DMS53 treated with DMSO at 0.1 percent for 48 hours (cell line): ENCODE results near the gene VIL1.

ENCODE experiments used
- DNase-seq: peaks from one replicate; lab custom pipeline; 2025; ENCODE audit not compliant: unreplicated experiment; lab: John Stamatoyannopoulos, UW

Gene VIL1

GRCh38 chr2:218482651-218483050 lies 63.7 kb downstream of the VIL1 start:
- DNase-seq: no peak

- no peak for DNase-seq
Observed at GRCh38 chr2:218485986-218486667, 67.2 kb downstream of the VIL1 start.

DNA sequence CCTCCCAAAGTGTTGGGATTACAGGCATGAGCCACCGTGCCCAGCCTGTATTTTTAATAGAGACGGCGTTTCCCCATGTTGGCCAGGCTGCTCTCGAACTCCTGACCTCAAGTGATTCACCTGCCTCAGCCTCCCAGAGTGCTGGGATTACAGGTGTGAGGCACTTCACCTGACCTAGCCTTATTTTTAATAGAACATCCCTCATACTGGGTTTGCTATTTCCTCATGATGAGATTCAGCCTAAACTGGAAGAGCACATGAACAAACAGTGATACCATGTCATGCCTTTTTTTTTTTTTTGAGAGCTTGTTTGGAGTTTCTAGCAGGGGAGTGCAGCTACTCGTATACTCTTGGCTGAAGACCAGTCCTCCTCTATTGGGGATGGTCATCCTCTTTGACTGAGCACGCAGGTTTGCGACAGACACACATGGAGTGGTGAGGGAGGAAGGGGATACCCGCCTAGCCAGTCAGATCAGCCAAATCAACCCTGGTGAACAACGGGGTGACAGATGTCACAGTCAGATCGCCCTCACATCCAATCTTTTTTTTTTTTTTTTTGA lies 81.7 kb downstream of the VIL1 start:
- DNase-seq: no peak

DNA sequence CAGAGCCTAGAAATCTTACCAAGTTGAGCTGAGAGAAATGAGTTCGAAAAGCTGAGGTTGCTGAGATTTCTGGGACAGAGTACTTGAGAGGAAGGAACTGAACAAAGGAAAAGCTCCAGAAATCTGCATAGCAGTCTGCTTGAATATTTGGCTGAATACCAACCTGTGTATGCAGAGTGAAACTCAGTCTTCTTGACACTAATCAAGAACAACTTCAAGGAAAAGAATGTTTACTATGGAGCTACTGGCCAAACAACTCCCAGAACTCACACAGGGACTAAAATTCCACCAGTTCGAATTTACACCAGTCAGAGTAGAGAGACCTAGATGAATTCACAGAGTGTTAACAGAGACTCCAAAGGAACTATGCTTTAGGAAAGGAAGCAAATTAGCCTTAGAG lies 82.7 kb downstream of the VIL1 start:
- no peak for DNase-seq
